ENCODE measurements around the gene CD2.

CD2 gene

GRCh38 chr1:116759636-116760035 is 5.4 kb downstream of the CD2 start:
- TF ChIP-seq POLR2A (IDR thresholded peaks at IDR 0.05; ENCODE audit: extremely low read depth, insufficient read length) (no peak), CTCF (IDR thresholded peaks at IDR 0.05; ENCODE audit: low read depth, low read length) (no peak), MYC (IDR thresholded peaks at IDR 0.05; ENCODE audit: low read depth, low read length) (no peak), MAX (IDR thresholded peaks at IDR 0.05; ENCODE audit: low read depth, low read length) (no peak)
- no peak overlapping the region for H3K4me3 ChIP-seq (ENCODE audit: low read depth, low read length)
- no peak for DNase-seq (ENCODE audit: low read depth)

- DNase-seq (ENCODE audit: low read depth): no peak
- TF ChIP-seq POLR2A (IDR thresholded peaks at IDR 0.05; ENCODE audit: extremely low read depth, insufficient read length) (no peak), CTCF (IDR thresholded peaks at IDR 0.05; ENCODE audit: low read depth, low read length) (no peak), MYC (IDR thresholded peaks at IDR 0.05; ENCODE audit: low read depth, low read length) (no peak), MAX (IDR thresholded peaks at IDR 0.05; ENCODE audit: low read depth, low read length) (no peak)
- H3K4me3 ChIP-seq (ENCODE audit: low read depth, low read length): no peak overlapping the region
These were observed 6.3 kb downstream of the CD2 start for GRCh38 chr1:116760487-116760886.

DNA sequence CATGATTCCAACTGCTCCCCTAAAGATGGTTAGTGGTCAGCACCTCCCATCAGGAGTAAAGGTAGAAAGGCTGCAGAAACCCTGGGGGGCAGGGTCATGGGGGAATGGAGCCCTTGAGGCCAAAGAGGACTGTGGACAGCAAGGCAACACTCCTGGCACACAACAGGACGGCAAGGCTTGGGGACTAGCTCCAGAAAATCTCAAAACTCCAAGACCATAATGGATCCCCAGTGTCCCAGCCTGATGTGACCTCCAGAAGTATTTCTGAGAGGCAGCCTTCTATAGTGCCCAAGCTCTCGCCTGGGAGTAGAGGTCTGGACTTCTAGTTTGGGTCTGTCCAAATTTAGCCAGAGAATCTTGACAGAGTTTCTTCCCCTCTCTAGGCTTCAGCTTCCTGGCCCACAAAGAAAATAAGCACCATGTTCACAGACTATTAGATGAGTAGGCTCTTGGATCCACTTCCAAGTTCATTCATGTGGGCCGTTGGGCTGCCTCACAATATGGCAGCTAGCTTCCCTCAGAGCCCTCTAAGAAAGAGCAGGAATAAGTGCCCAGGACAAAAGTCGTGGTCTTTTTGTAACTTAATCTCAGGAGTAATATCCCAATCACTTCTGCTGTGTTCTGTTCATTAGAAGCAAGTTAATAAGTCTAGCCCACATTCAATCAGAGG is 6.9 kb downstream of the CD2 start:
- no peak for DNase-seq (ENCODE audit: low read depth)
- no peak overlapping the region for H3K4me3 ChIP-seq (ENCODE audit: low read depth, low read length)
- no peak for TF ChIP-seq POLR2A (IDR thresholded peaks at IDR 0.05; ENCODE audit: extremely low read depth, insufficient read length)
- no peak for TF ChIP-seq CTCF (IDR thresholded peaks at IDR 0.05; ENCODE audit: low read depth, low read length)
- TF ChIP-seq MYC (IDR thresholded peaks at IDR 0.05; ENCODE audit: low read depth, low read length): no peak
- TF ChIP-seq MAX (IDR thresholded peaks at IDR 0.05; ENCODE audit: low read depth, low read length): no peak

DNA sequence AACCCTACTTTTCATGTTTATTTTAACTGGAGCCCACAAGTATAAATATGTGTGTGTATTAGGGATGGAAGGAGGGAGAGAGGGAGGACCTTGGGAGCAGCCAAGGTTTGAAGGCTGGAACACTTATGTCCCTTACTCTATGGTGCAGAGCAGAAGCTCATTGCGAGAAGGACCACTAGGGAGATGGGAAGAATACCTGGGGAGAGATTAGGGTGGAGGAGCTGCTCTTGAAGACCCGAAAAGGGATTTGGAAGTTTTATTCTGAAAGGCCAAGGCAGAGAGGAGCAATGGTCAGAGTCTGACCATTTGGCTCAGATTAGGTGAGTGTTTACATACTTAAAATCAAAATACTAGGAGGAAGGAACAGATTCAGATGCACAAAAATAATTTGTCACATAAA is 8.1 kb downstream of the CD2 start:
- no peak overlapping the region for H3K4me3 ChIP-seq (ENCODE audit: low read depth, low read length)
- DNase-seq (ENCODE audit: low read depth): no peak
- no peak for TF ChIP-seq MAX (IDR thresholded peaks at IDR 0.05; ENCODE audit: low read depth, low read length)
- no peak for TF ChIP-seq MYC (IDR thresholded peaks at IDR 0.05; ENCODE audit: low read depth, low read length)
- no peak for TF ChIP-seq POLR2A (IDR thresholded peaks at IDR 0.05; ENCODE audit: extremely low read depth, insufficient read length)
- TF ChIP-seq CTCF (IDR thresholded peaks at IDR 0.05; ENCODE audit: low read depth, low read length): no peak

GRCh38 chr1:116762781-116763115 is 8.5 kb downstream of the CD2 start:
- no peak for DNase-seq (ENCODE audit: low read depth)
- no peak overlapping the region for H3K4me3 ChIP-seq (ENCODE audit: low read depth, low read length)
- no peak for TF ChIP-seq CTCF (IDR thresholded peaks at IDR 0.05; ENCODE audit: low read depth, low read length)
- TF ChIP-seq POLR2A (IDR thresholded peaks at IDR 0.05; ENCODE audit: extremely low read depth, insufficient read length): no peak
- TF ChIP-seq MYC (IDR thresholded peaks at IDR 0.05; ENCODE audit: low read depth, low read length): no peak
- TF ChIP-seq MAX (IDR thresholded peaks at IDR 0.05; ENCODE audit: low read depth, low read length): no peak

All from NB4 (cell line).